Testis (tissue), 2 donors: ENCODE results near the gene TACC3.

ENCODE experiments used
- POLR2A ChIP-seq: fragments of 450-650 bp; IDR thresholded peaks from one replicate; pipeline ENCODE4 v1.6.1; 2017; ENCODE audit warnings: antibody characterized with exemption, mild to moderate bottlenecking, moderate library complexity
- TF ChIP-seq, protein P1 (sequence below), 3 experiments: fragments of 450-650 bp in 2 of 3; fragments of 200-600 bp in 1 of 3; sonication (generic) in 1 of 3; IDR thresholded peaks; one replicate each; pipeline ENCODE4 v1.5.1; 2016 to 2019; ENCODE audit warnings: antibody characterized with exemption in 3 of 3, mild to moderate bottlenecking in 2 of 3, moderate library complexity in 1 of 3

GRCh38 chr4:1705732-1706131 is 15.6 kb upstream of the TACC3 start:
- TF ChIP-seq, protein P1, sequence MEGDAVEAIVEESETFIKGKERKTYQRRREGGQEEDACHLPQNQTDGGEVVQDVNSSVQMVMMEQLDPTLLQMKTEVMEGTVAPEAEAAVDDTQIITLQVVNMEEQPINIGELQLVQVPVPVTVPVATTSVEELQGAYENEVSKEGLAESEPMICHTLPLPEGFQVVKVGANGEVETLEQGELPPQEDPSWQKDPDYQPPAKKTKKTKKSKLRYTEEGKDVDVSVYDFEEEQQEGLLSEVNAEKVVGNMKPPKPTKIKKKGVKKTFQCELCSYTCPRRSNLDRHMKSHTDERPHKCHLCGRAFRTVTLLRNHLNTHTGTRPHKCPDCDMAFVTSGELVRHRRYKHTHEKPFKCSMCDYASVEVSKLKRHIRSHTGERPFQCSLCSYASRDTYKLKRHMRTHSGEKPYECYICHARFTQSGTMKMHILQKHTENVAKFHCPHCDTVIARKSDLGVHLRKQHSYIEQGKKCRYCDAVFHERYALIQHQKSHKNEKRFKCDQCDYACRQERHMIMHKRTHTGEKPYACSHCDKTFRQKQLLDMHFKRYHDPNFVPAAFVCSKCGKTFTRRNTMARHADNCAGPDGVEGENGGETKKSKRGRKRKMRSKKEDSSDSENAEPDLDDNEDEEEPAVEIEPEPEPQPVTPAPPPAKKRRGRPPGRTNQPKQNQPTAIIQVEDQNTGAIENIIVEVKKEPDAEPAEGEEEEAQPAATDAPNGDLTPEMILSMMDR (IDR thresholded peaks at IDR 0.05) = no peak
- no peak for TF ChIP-seq POLR2A
